Measurements from ENCODE around the gene HMGCLL1.

HMGCLL1 gene

GRCh38 chr6:55438203-55438602 is 140.8 kb downstream of the HMGCLL1 start:
- FAIRE-seq: no peak

- FAIRE-seq: no peak
These were observed 141.9 kb downstream of the HMGCLL1 start for GRCh38 chr6:55437141-55437540.

GRCh38 chr6:55433446-55434130 is 145.4 kb downstream of the HMGCLL1 start:
- no peak for FAIRE-seq

GRCh38 chr6:55423933-55424332 is 155.1 kb downstream of the HMGCLL1 start:
- FAIRE-seq: no peak

GRCh38 chr6:55410674-55411073 is 168.3 kb downstream of the HMGCLL1 start:
- FAIRE-seq: no peak

- FAIRE-seq: no peak
These were observed 173.3 kb downstream of the HMGCLL1 start for GRCh38 chr6:55405474-55406235.

GRCh38 chr6:55399351-55399750 is 179.6 kb downstream of the HMGCLL1 start:
- no peak for FAIRE-seq

GRCh38 chr6:55397986-55398385 is 181.0 kb downstream of the HMGCLL1 start:
- FAIRE-seq: no peak

- no peak for FAIRE-seq
These were observed 183.1 kb downstream of the HMGCLL1 start for GRCh38 chr6:55395871-55396270.

- FAIRE-seq: no peak
These were observed 190.8 kb downstream of the HMGCLL1 start for GRCh38 chr6:55388211-55388610.

Data from G401.6 (cell line).